DMS53 treated with DMSO at 0.1 percent for 48 hours (cell line): Measurements from ENCODE around the gene L3MBTL3.

ENCODE experiments used
- DNase-seq: peaks from one replicate; lab custom pipeline; 2025; ENCODE audit not compliant: unreplicated experiment; lab: John Stamatoyannopoulos, UW

L3MBTL3 gene

GRCh38 chr6:130018292-130018743 lies at the start of gene L3MBTL3:
Gene L3MBTL3 (plus strand): TSS chr6:130018581. CDS start chr6:130042700, 24,119 bp downstream.
- DNase-seq, result peak; percentile 68

GRCh38 chr6:129969064-129969463 lies 49.3 kb upstream of the L3MBTL3 start:
- no peak for DNase-seq

GRCh38 chr6:129976110-129976509 lies 42.3 kb upstream of the L3MBTL3 start:
- DNase-seq, result no peak

- DNase-seq, result no peak
Observed at GRCh38 chr6:129978148-129978916, 40.0 kb upstream of the L3MBTL3 start.

- DNase-seq, result no peak
Observed at GRCh38 chr6:129980821-129981220, 37.6 kb upstream of the L3MBTL3 start.

GRCh38 chr6:129981598-129981997 lies 36.8 kb upstream of the L3MBTL3 start:
- DNase-seq, result no peak

- DNase-seq, result no peak
Observed at GRCh38 chr6:129989396-129989795, 29.0 kb upstream of the L3MBTL3 start.

- DNase-seq, result no peak
Observed at GRCh38 chr6:129992881-129993280, 25.5 kb upstream of the L3MBTL3 start.

- DNase-seq, result no peak
Observed at GRCh38 chr6:129994410-129994809, 24.0 kb upstream of the L3MBTL3 start.

- DNase-seq, result no peak
Observed at GRCh38 chr6:129996387-129996786, 22.0 kb upstream of the L3MBTL3 start.

GRCh38 chr6:130000526-130001421 lies 17.6 kb upstream of the L3MBTL3 start:
- no peak for DNase-seq

GRCh38 chr6:130008236-130008873 lies 10.0 kb upstream of the L3MBTL3 start:
- DNase-seq, result no peak

GRCh38 chr6:130009146-130009545 lies 9.2 kb upstream of the L3MBTL3 start:
- DNase-seq, result no peak

GRCh38 chr6:130010387-130010786 lies 8.0 kb upstream of the L3MBTL3 start:
- DNase-seq, result no peak

GRCh38 chr6:130012728-130013127 lies 5.7 kb upstream of the L3MBTL3 start:
- DNase-seq, result no peak

- DNase-seq, result no peak
Observed at GRCh38 chr6:130018744-130019325, 454 bp downstream of the L3MBTL3 start.

- DNase-seq, result peak; percentile 9
Observed at GRCh38 chr6:130019326-130020072, 1.1 kb downstream of the L3MBTL3 start.

GRCh38 chr6:130020073-130020906 lies 1.9 kb downstream of the L3MBTL3 start:
- no peak for DNase-seq

- peak; percentile 71 for DNase-seq
Observed at GRCh38 chr6:130020907-130021629, 2.7 kb downstream of the L3MBTL3 start.
